HepG2 (cell line): ENCODE data around the gene PRKCE. TPM values are rescaled to one million over a fixed set of nuclear protein-coding genes. Genes with fewer than 3 reads are reported as not detected.
"Not testable (repeated sequence)": the region's sequence is repeated elsewhere in the genome, so short reads cannot be mapped to it uniquely, and the experiment has no call there.

Source experiments
- ATAC-seq: fragments of 200-7000 bp; cut with Tn5 transposase; 3 replicates; pipeline ENCODE4 v1.9.1; 2020; ENCODE audit warnings: mild to moderate bottlenecking, moderate library complexity
- BruUV-seq: library from RNA; stranded (reverse); fragments of 400-500 nt; replicated peaks from 2 replicates; lab custom pipeline; 2021; lab: Mats Ljungman, UMichigan
- CTCF ChIA-PET: fragments of 300-600 bp; formaldehyde crosslinking; extraction: SDS; loops from one replicate; lab custom pipeline; 2021; ENCODE audit warnings: low total read pairs, inconsistent platforms, low intra/inter-chr PET ratio; lab: Yijun Ruan, JAX
- POLR2A ChIA-PET: fragments of 350-600 bp; sonication (Branson Sonifier 250); formaldehyde crosslinking; loops from one replicate; lab custom pipeline; 2020; ENCODE audit warnings: antibody characterized with exemption, inconsistent platforms; lab: Yijun Ruan, JAX
- DNase-seq: peaks from one replicate; pipeline ENCODE4 v3.0.0-alpha.2; 2015; ENCODE audit warnings: low spot score
- FAIRE-seq: peaks from 3 replicates; lab custom pipeline; 2011; peaks lifted over from hg19 to GRCh38; lab: Jason Lieb, UNC
- H2AFZ ChIP-seq: one replicate; pipeline ENCODE4 v1.6.1; 2011; ENCODE audit warnings: low read length, inconsistent platforms
- H3K27ac ChIP-seq: fragments of 300-600 bp; 3 replicates; pipeline ENCODE4 v1.8.0; 2011; ENCODE audit warnings: mixed run types, mild to moderate bottlenecking, mixed read lengths, low read length, inconsistent platforms; ENCODE audit not compliant: insufficient read depth; ENCODE audit errors: extremely low read length
- H3K27me3 ChIP-seq, 2 experiments: fragments of 200-600 bp in 1 of 2; 2 replicates in 1 of 2; 3 replicates in 1 of 2; pipeline versions ENCODE4 v1.6.0 to v1.8.0; 2011; ENCODE audit warnings: low read length in 2 of 2, mild to moderate bottlenecking in 2 of 2, moderate library complexity in 2 of 2, inconsistent platforms in 1 of 2; ENCODE audit not compliant: insufficient read depth in 2 of 2, control insufficient read depth in 1 of 2
- H3K36me3 ChIP-seq, 2 experiments: fragments of 200-600 bp in 1 of 2; replicated peaks in 1 of 2; 2 replicates in 1 of 2; 3 replicates in 1 of 2; pipeline versions ENCODE4 v1.5.1 to v1.8.0; 2011; ENCODE audit warnings: low read length in 2 of 2, inconsistent platforms in 1 of 2; ENCODE audit not compliant: insufficient read depth in 2 of 2, control insufficient read depth in 1 of 2
- H3K4me1 ChIP-seq: 2 replicates; pipeline ENCODE4 v1.5.1; 2012; ENCODE audit warnings: low read length, inconsistent platforms; ENCODE audit not compliant: insufficient read depth
- H3K4me2 ChIP-seq: 2 replicates; pipeline ENCODE4 v1.6.0; 2011; ENCODE audit warnings: low read depth, low read length, inconsistent platforms
- H3K4me3 ChIP-seq, 3 experiments: fragments of 200-600 bp in 1 of 3; sonication (generic), shearing (Covaris generic) in 1 of 3; replicated peaks in 1 of 3; 2 replicates each; pipeline ENCODE4 v1.5.1; 2011 to 2016; ENCODE audit warnings: low read length in 3 of 3, inconsistent platforms in 2 of 3, low read depth in 2 of 3, mild to moderate bottlenecking in 2 of 3, control low read depth in 1 of 3, mixed read lengths in 1 of 3; ENCODE audit not compliant: insufficient read depth in 1 of 3
- H3K79me2 ChIP-seq: one replicate; pipeline ENCODE4 v1.6.1; 2011; ENCODE audit warnings: low read length, inconsistent platforms; ENCODE audit not compliant: insufficient read depth
- H3K9ac ChIP-seq: 2 replicates; pipeline ENCODE4 v1.6.0; 2011; ENCODE audit warnings: mild to moderate bottlenecking, low read depth, low read length, inconsistent platforms; ENCODE audit not compliant: insufficient read depth
- H3K9me3 ChIP-seq: 2 replicates; pipeline ENCODE4 v1.5.1; 2012; ENCODE audit warnings: mild to moderate bottlenecking, low read length
- H4K20me1 ChIP-seq: 2 replicates; pipeline ENCODE4 v1.6.0; 2011; ENCODE audit warnings: inconsistent platforms, mild to moderate bottlenecking, low read length, moderate library complexity; ENCODE audit not compliant: insufficient read depth
- ATF7 ChIP-seq, 2 experiments: fragments of 450-650 bp in 1 of 2; sonication (generic) in 1 of 2; formaldehyde crosslinking in 1 of 2; IDR thresholded peaks; 2 replicates each; pipeline versions ENCODE4 v1.4.0 to v1.6.1; 2016 to 2020; ENCODE audit warnings: antibody characterized with exemption in 1 of 2, mild to moderate bottlenecking in 1 of 2, missing genetic modification reagents in 1 of 2
- FOXK2 ChIP-seq: fragments of 450-650 bp; IDR thresholded peaks from 2 replicates; pipeline ENCODE4 v1.6.1; 2016
- NFRKB ChIP-seq: fragments of 450-650 bp; IDR thresholded peaks from 2 replicates; pipeline ENCODE4 v1.6.1; 2017
- WGBS: methylation state at CpG from one replicate; pipeline ENCODE4 v1.1.6; 2017; ENCODE audit warnings: low lambda C conversion rate; 5-methylcytosine and 5-hydroxymethylcytosine counted together
- in situ Hi-C: cut with HindIII; loops from 2 replicates; pipeline ENCODE4 v1.10.0; 2017; ENCODE audit warnings: low pct_unique_long_range_greater_than_20kb; ENCODE audit not compliant: extremely low pct_ligation_motif_present
- intact Hi-C: fragments of 100-400 bp; cut with micrococcal nuclease; formaldehyde crosslinking; loops from one replicate; pipeline ENCODE4 v1.10.0; 2022; ENCODE audit not compliant: unreplicated experiment
- polyA plus RNA-seq, 8 experiments: library from polyadenylated mRNA; depleted of rRNA in 3 of 8; stranded (reverse) in 7 of 8; unstranded in 1 of 8; fragments of >200 nt; fragmentation: Illumina TruSeq in 4 of 8; extraction: Trizol in 4 of 8; gene quantifications; 2 replicates each; pipeline versions ENCODE4 v1.2.1 to v1.2.3, GENCODE V29; 2011 to 2016; ENCODE audit warnings: low read depth in 4 of 8, missing spikeins in 1 of 8, mixed read lengths in 1 of 8; ENCODE audit not compliant: insufficient read depth in 1 of 8
- total RNA-seq, 5 experiments: library from RNA; depleted of rRNA; stranded (reverse); fragments of >200 nt; fragmentation: Illumina TruSeq; extraction: Trizol; gene quantifications; 2 replicates each; pipeline ENCODE4 v1.2.3, GENCODE V29; 2016; ENCODE audit warnings: low read depth in 1 of 5

Gene PRKCE
- total and polyA plus RNA-seq, 2 of the 13 experiments (the other 11 are each of a cell fraction or from before 2014, with no cell fraction given) = 1.0 to 3.9 TPM

GRCh38 chr2:45691171-45691999 is 39.9 kb downstream of the PRKCE start (continued):
- no peak for TF ChIP-seq FOXK2

GRCh38 chr2:45692566-45692965 is 41.1 kb downstream of the PRKCE start:
- Histone ChIP-seq H4K20me1 (no peaks in the 10 kb centered on the region), H3K4me2 (no peak overlapping the region), H2AFZ (no peak overlapping the region), H3K79me2 (no peaks in the 10 kb centered on the region), H3K27me3 (peaks cover 0 to 5% of the 10 kb centered on the region in 2 experiments; a peak in 1 of 5 replicates), H3K9ac (no peak overlapping the region), H3K4me3 (no peak overlapping the region), H3K9me3 (no peaks in the 10 kb centered on the region), H3K27ac (no peak overlapping the region), H3K4me1 (no peaks in the 10 kb centered on the region), H3K36me3 (no peaks in the 10 kb centered on the region)
- no peak for DNase-seq
- ChIA-PET CTCF (no interaction called here), POLR2A (no interaction called here)
- in situ Hi-C loops (no loop called here), intact Hi-C loops (no loop called here)
- WGBS = 37% methylated on average over 4 of the region's 4 CpGs
- 0 out of 2 replicates have a peak, but pooled peaks have one; percentile 6 for TF ChIP-seq ATF7 (IDR thresholded peaks at IDR 0.05)
- TF ChIP-seq ATF7 (CRISPR knock-in tag; IDR thresholded peaks at IDR 0.05) = no peak
- TF ChIP-seq NFRKB = no peak
- BruUV-seq = no TSS peak
- FAIRE-seq = no peak
- ATAC-seq = no peak

- POLR2A ChIA-PET, intact Hi-C loops, FAIRE-seq, H4K20me1 ChIP-seq, DNase-seq, H2AFZ ChIP-seq, H3K4me1 ChIP-seq, H3K27ac ChIP-seq, H3K4me3 ChIP-seq, ATAC-seq, H3K79me2 ChIP-seq, BruUV-seq, H3K36me3 ChIP-seq, CTCF ChIA-PET, H3K27me3 ChIP-seq, H3K4me2 ChIP-seq, in situ Hi-C loops, H3K9ac ChIP-seq, H3K9me3 ChIP-seq: not testable (repeated sequence)
- WGBS = 69% methylated on average over 7 of the region's 7 CpGs
These were observed 44.1 kb downstream of the PRKCE start for GRCh38 chr2:45695480-45696007.
